ENCODE data around the gene DHRS9.

GRCh38 chr2:169107645-169108044 lies 38.3 kb downstream of the DHRS9 start:
- no peak for TF ChIP-seq CTCF (optimal IDR thresholded peaks at IDR 0.05 in 1 of 3, IDR thresholded peaks at IDR 0.05 in 1 of 3, conservative IDR thresholded peaks at IDR 0.05 in 1 of 3; ENCODE audit: extremely low read depth in 1 of 3, insufficient read depth in 2 of 3, low read length in 3 of 3)
- no peak for TF ChIP-seq EZH2 (IDR thresholded peaks at IDR 0.05; ENCODE audit: low read length)
